Neural cell (in vitro differentiated cells): ENCODE results near the gene ZNF70. TPM values are rescaled to one million over a fixed set of nuclear protein-coding genes. Genes with fewer than 3 reads are reported as not detected.

Source experiments
- H2AFZ ChIP-seq: fragments of 200-600, 300-800 bp; sonication (generic), shearing (Covaris generic); 2 replicates; pipeline ENCODE4 v1.6.0; 2014; ENCODE audit warnings: low read depth, mild to moderate bottlenecking, antibody characterized with exemption, low read length, moderate library complexity
- H3F3A ChIP-seq: fragments of 200-600 bp; shearing (Covaris generic); 2 replicates; pipeline ENCODE4 v1.6.1; 2016; ENCODE audit warnings: mild to moderate bottlenecking, moderate library complexity, mixed read lengths, antibody characterized with exemption, low read length; ENCODE audit not compliant: insufficient read depth, poor library complexity, severe bottlenecking
- H3K27ac ChIP-seq: fragments of 200-600, 300-800 bp; sonication (generic), shearing (Covaris generic); 2 replicates; pipeline ENCODE4 v1.5.1; 2014; ENCODE audit warnings: mild to moderate bottlenecking, low read length, moderate library complexity
- H3K27me3 ChIP-seq: fragments of 300-800, 200-600 bp; sonication (generic), shearing (Covaris generic); 2 replicates; pipeline ENCODE4 v1.6.0; 2014; ENCODE audit warnings: mild to moderate bottlenecking, low read depth, low read length, moderate library complexity; ENCODE audit not compliant: insufficient read depth
- H3K36me3 ChIP-seq: fragments of 300-800, 200-600 bp; sonication (generic), shearing (Covaris generic); 2 replicates; pipeline ENCODE4 v1.5.1; 2014; ENCODE audit warnings: mild to moderate bottlenecking, antibody characterized with exemption, low read length, moderate library complexity; ENCODE audit not compliant: insufficient read depth
- H3K4me2 ChIP-seq: fragments of 300-800, 200-600 bp; sonication (generic), shearing (Covaris generic); 2 replicates; pipeline ENCODE4 v1.6.0; 2014; ENCODE audit warnings: mild to moderate bottlenecking, low read length
- H3K4me3 ChIP-seq: fragments of 300-800, 200-600 bp; sonication (generic), shearing (Covaris generic); 2 replicates; pipeline ENCODE4 v1.5.1; 2014; ENCODE audit warnings: mild to moderate bottlenecking, low read length, moderate library complexity
- H3K79me2 ChIP-seq: fragments of 200-600 bp; shearing (Covaris generic); replicated peaks from 2 replicates; pipeline ENCODE4 v1.6.0; 2014; ENCODE audit warnings: mild to moderate bottlenecking, low read length, moderate library complexity; ENCODE audit not compliant: insufficient read depth
- H3K9ac ChIP-seq: fragments of 300-800, 200-600 bp; sonication (generic), shearing (Covaris generic); 2 replicates; pipeline ENCODE4 v1.6.1; 2016; ENCODE audit warnings: mild to moderate bottlenecking, low read length, mixed read lengths
- H3K9me2 ChIP-seq: fragments of 200-600 bp; shearing (Covaris generic); 2 replicates; pipeline ENCODE4 v1.6.1; 2016; ENCODE audit warnings: mild to moderate bottlenecking, low read length, mixed read lengths; ENCODE audit not compliant: insufficient read depth
- H3K9me3 ChIP-seq: fragments of 200-600, 300-800 bp; sonication (generic), shearing (Covaris generic); 2 replicates; pipeline ENCODE4 v1.6.1; 2016; ENCODE audit warnings: mild to moderate bottlenecking, mixed run types, low read length, moderate library complexity, mixed read lengths
- H4K20me1 ChIP-seq: fragments of 200-600 bp; shearing (Covaris generic); 2 replicates; pipeline ENCODE4 v1.6.1; 2016; ENCODE audit warnings: mild to moderate bottlenecking, mixed run types; ENCODE audit not compliant: insufficient read depth
- CTCF ChIP-seq: fragments of 450-650 bp; IDR thresholded peaks from 2 replicates; pipeline ENCODE4 v1.5.1; 2014; ENCODE audit warnings: antibody characterized with exemption, mild to moderate bottlenecking, moderate library complexity; ENCODE audit not compliant: poor library complexity, severe bottlenecking
- EP300 ChIP-seq: fragments of 450-650 bp; conservative IDR thresholded peaks from 2 replicates; pipeline ENCODE4 v1.6.1; 2014; ENCODE audit warnings: antibody characterized with exemption, mild to moderate bottlenecking, moderate library complexity; ENCODE audit not compliant: poor library complexity, severe bottlenecking
- EZH2 ChIP-seq: fragments of 200-600, 300-800 bp; shearing (Covaris generic), sonication (generic); IDR thresholded peaks from 2 replicates; pipeline ENCODE4 v1.6.1; 2014; ENCODE audit warnings: antibody characterized with exemption, low read length, borderline replicate concordance, mild to moderate bottlenecking; ENCODE audit not compliant: insufficient read depth, poor library complexity, severe bottlenecking
- MXI1 ChIP-seq: fragments of 450-650 bp; conservative IDR thresholded peaks from 2 replicates; pipeline ENCODE4 v1.6.1; 2014; ENCODE audit warnings: antibody characterized with exemption, mild to moderate bottlenecking; ENCODE audit not compliant: poor library complexity, severe bottlenecking
- POLR2AphosphoS5 ChIP-seq: IDR thresholded peaks from 2 replicates; pipeline ENCODE4 v1.6.1; 2012
- RAD21 ChIP-seq: fragments of 450-650 bp; conservative IDR thresholded peaks from 2 replicates; pipeline ENCODE4 v1.6.1; 2014; ENCODE audit warnings: antibody characterized with exemption, mild to moderate bottlenecking, moderate library complexity
- SMC3 ChIP-seq: fragments of 450-650 bp; conservative IDR thresholded peaks from 2 replicates; pipeline ENCODE4 v1.6.1; 2014; ENCODE audit warnings: antibody characterized with exemption, mild to moderate bottlenecking, moderate library complexity; ENCODE audit not compliant: poor library complexity
- TAF1 ChIP-seq: IDR thresholded peaks from 2 replicates; pipeline ENCODE4 v1.6.1; 2012; ENCODE audit warnings: low read depth
- polyA plus RNA-seq: library from polyadenylated mRNA; depleted of rRNA; stranded (reverse); fragments of >200 nt; gene quantifications from 2 replicates; pipeline ENCODE4 v1.2.3, GENCODE V29; 2014
- TF ChIP-seq, protein P1 (sequence below): IDR thresholded peaks from 2 replicates; pipeline ENCODE4 v1.6.1; 2012; ENCODE audit warnings: borderline replicate concordance

ZNF70 gene
- polyA plus RNA-seq, 1 donor from 2014 or later, result 1.3 TPM

GRCh38 chr22:23693979-23694680 lies 56.8 kb downstream of the ZNF70 start:
- TF ChIP-seq CTCF, result no peak
- no peak for TF ChIP-seq POLR2AphosphoS5
- no peak for TF ChIP-seq EP300
- no peak for TF ChIP-seq TAF1
- no peak for TF ChIP-seq MXI1
- TF ChIP-seq RAD21, result no peak
- no peak for TF ChIP-seq EZH2
- TF ChIP-seq SMC3, result no peak
- TF ChIP-seq, protein P1, sequence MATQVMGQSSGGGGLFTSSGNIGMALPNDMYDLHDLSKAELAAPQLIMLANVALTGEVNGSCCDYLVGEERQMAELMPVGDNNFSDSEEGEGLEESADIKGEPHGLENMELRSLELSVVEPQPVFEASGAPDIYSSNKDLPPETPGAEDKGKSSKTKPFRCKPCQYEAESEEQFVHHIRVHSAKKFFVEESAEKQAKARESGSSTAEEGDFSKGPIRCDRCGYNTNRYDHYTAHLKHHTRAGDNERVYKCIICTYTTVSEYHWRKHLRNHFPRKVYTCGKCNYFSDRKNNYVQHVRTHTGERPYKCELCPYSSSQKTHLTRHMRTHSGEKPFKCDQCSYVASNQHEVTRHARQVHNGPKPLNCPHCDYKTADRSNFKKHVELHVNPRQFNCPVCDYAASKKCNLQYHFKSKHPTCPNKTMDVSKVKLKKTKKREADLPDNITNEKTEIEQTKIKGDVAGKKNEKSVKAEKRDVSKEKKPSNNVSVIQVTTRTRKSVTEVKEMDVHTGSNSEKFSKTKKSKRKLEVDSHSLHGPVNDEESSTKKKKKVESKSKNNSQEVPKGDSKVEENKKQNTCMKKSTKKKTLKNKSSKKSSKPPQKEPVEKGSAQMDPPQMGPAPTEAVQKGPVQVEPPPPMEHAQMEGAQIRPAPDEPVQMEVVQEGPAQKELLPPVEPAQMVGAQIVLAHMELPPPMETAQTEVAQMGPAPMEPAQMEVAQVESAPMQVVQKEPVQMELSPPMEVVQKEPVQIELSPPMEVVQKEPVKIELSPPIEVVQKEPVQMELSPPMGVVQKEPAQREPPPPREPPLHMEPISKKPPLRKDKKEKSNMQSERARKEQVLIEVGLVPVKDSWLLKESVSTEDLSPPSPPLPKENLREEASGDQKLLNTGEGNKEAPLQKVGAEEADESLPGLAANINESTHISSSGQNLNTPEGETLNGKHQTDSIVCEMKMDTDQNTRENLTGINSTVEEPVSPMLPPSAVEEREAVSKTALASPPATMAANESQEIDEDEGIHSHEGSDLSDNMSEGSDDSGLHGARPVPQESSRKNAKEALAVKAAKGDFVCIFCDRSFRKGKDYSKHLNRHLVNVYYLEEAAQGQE, result no peak
- Histone ChIP-seq H3K9ac (no peak overlapping the region), H2AFZ (no peak overlapping the region), H3K36me3 (peaks cover 4% of the 10 kb centered on the region), H3K9me2 (no peaks in the 10 kb centered on the region), H3K27me3 (no peaks in the 10 kb centered on the region), H4K20me1 (no peaks in the 10 kb centered on the region), H3K4me3 (no peak overlapping the region), H3K4me2 (no peak overlapping the region), H3K79me2 (no peaks in the 10 kb centered on the region), H3F3A (no peaks in the 10 kb centered on the region), H3K9me3 (no peaks in the 10 kb centered on the region), H3K27ac (no peak overlapping the region)

GRCh38 chr22:23692598-23693291 lies 58.2 kb downstream of the ZNF70 start:
- no peaks in the 10 kb centered on the region for H3K9me2 ChIP-seq
- no peak overlapping the region for H3K9ac ChIP-seq
- H3K9me3 ChIP-seq, result no peaks in the 10 kb centered on the region
- no peak overlapping the region for H3K27ac ChIP-seq
- TF ChIP-seq EZH2, result no peak
- TF ChIP-seq, protein P1, result no peak
- TF ChIP-seq TAF1, result no peak
- no peak for TF ChIP-seq EP300
- no peak for TF ChIP-seq SMC3
- TF ChIP-seq MXI1, result no peak
- no peak for TF ChIP-seq RAD21
- TF ChIP-seq CTCF, result no peak
- TF ChIP-seq POLR2AphosphoS5, result no peak
- no peaks in the 10 kb centered on the region for H3K27me3 ChIP-seq
- H3K4me3 ChIP-seq, result no peak overlapping the region
- H3K79me2 ChIP-seq, result no peaks in the 10 kb centered on the region
- H3K4me2 ChIP-seq, result no peak overlapping the region
- H4K20me1 ChIP-seq, result no peaks in the 10 kb centered on the region
- H3K36me3 ChIP-seq, result peaks cover 4% of the 10 kb centered on the region
- H3F3A ChIP-seq, result no peaks in the 10 kb centered on the region
- no peak overlapping the region for H2AFZ ChIP-seq
